HepG2 (cell line): ENCODE data around the gene AGK. TPM values are rescaled to one million over a fixed set of nuclear protein-coding genes. Genes with fewer than 3 reads are reported as not detected.

Source experiments
- ATAC-seq: fragments of 200-7000 bp; cut with Tn5 transposase; 3 replicates; pipeline ENCODE4 v1.9.1; 2020; ENCODE audit warnings: mild to moderate bottlenecking, moderate library complexity
- BruUV-seq: library from RNA; stranded (reverse); fragments of 400-500 nt; replicated peaks from 2 replicates; lab custom pipeline; 2021; lab: Mats Ljungman, UMichigan
- CTCF ChIA-PET: fragments of 300-600 bp; formaldehyde crosslinking; extraction: SDS; loops from one replicate; lab custom pipeline; 2021; ENCODE audit warnings: low total read pairs, inconsistent platforms, low intra/inter-chr PET ratio; lab: Yijun Ruan, JAX
- POLR2A ChIA-PET: fragments of 350-600 bp; sonication (Branson Sonifier 250); formaldehyde crosslinking; loops from one replicate; lab custom pipeline; 2020; ENCODE audit warnings: antibody characterized with exemption, inconsistent platforms; lab: Yijun Ruan, JAX
- DNase-seq: peaks from one replicate; pipeline ENCODE4 v3.0.0-alpha.2; 2015; ENCODE audit warnings: low spot score
- FAIRE-seq: peaks from 3 replicates; lab custom pipeline; 2011; peaks lifted over from hg19 to GRCh38; lab: Jason Lieb, UNC
- H2AFZ ChIP-seq: one replicate; pipeline ENCODE4 v1.6.1; 2011; ENCODE audit warnings: low read length, inconsistent platforms
- H3K27ac ChIP-seq: fragments of 300-600 bp; 3 replicates; pipeline ENCODE4 v1.8.0; 2011; ENCODE audit warnings: mixed run types, mild to moderate bottlenecking, mixed read lengths, low read length, inconsistent platforms; ENCODE audit not compliant: insufficient read depth; ENCODE audit errors: extremely low read length
- H3K27me3 ChIP-seq, 2 experiments: fragments of 200-600 bp in 1 of 2; 2 replicates in 1 of 2; 3 replicates in 1 of 2; pipeline versions ENCODE4 v1.6.0 to v1.8.0; 2011; ENCODE audit warnings: low read length in 2 of 2, mild to moderate bottlenecking in 2 of 2, moderate library complexity in 2 of 2, inconsistent platforms in 1 of 2; ENCODE audit not compliant: insufficient read depth in 2 of 2, control insufficient read depth in 1 of 2
- H3K36me3 ChIP-seq, 2 experiments: fragments of 200-600 bp in 1 of 2; replicated peaks in 1 of 2; 2 replicates in 1 of 2; 3 replicates in 1 of 2; pipeline versions ENCODE4 v1.5.1 to v1.8.0; 2011; ENCODE audit warnings: low read length in 2 of 2, inconsistent platforms in 1 of 2; ENCODE audit not compliant: insufficient read depth in 2 of 2, control insufficient read depth in 1 of 2
- H3K4me1 ChIP-seq: 2 replicates; pipeline ENCODE4 v1.5.1; 2012; ENCODE audit warnings: low read length, inconsistent platforms; ENCODE audit not compliant: insufficient read depth
- H3K4me2 ChIP-seq: 2 replicates; pipeline ENCODE4 v1.6.0; 2011; ENCODE audit warnings: low read depth, low read length, inconsistent platforms
- H3K4me3 ChIP-seq, 3 experiments: fragments of 200-600 bp in 1 of 3; sonication (generic), shearing (Covaris generic) in 1 of 3; replicated peaks in 1 of 3; 2 replicates each; pipeline ENCODE4 v1.5.1; 2011 to 2016; ENCODE audit warnings: low read length in 3 of 3, inconsistent platforms in 2 of 3, low read depth in 2 of 3, mild to moderate bottlenecking in 2 of 3, control low read depth in 1 of 3, mixed read lengths in 1 of 3; ENCODE audit not compliant: insufficient read depth in 1 of 3
- H3K79me2 ChIP-seq: one replicate; pipeline ENCODE4 v1.6.1; 2011; ENCODE audit warnings: low read length, inconsistent platforms; ENCODE audit not compliant: insufficient read depth
- H3K9ac ChIP-seq: 2 replicates; pipeline ENCODE4 v1.6.0; 2011; ENCODE audit warnings: mild to moderate bottlenecking, low read depth, low read length, inconsistent platforms; ENCODE audit not compliant: insufficient read depth
- H3K9me3 ChIP-seq: 2 replicates; pipeline ENCODE4 v1.5.1; 2012; ENCODE audit warnings: mild to moderate bottlenecking, low read length
- H4K20me1 ChIP-seq: 2 replicates; pipeline ENCODE4 v1.6.0; 2011; ENCODE audit warnings: inconsistent platforms, mild to moderate bottlenecking, low read length, moderate library complexity; ENCODE audit not compliant: insufficient read depth
- BHLHE40 ChIP-seq: IDR thresholded peaks from 2 replicates; pipeline ENCODE4 v1.6.1; 2011; ENCODE audit warnings: low read length, improper control_type of control experiment
- HMG20A ChIP-seq: IDR thresholded peaks from 2 replicates; pipeline ENCODE4 v1.6.1; 2016; ENCODE audit warnings: borderline replicate concordance
- MATR3 ChIP-seq: sonication (generic); formaldehyde crosslinking; IDR thresholded peaks from 2 replicates; pipeline ENCODE4 v1.4.0; 2020; ENCODE audit warnings: missing genetic modification reagents
- POLR2A ChIP-seq, 2 experiments: IDR thresholded peaks; 2 replicates each; pipeline ENCODE4 v1.6.1; 2011; ENCODE audit warnings: low read depth in 2 of 2, low read length in 2 of 2, mild to moderate bottlenecking in 1 of 2, moderate library complexity in 1 of 2; ENCODE audit not compliant: insufficient read depth in 1 of 2
- RORA ChIP-seq: sonication (generic); formaldehyde crosslinking; IDR thresholded peaks from 2 replicates; pipeline ENCODE4 v1.5.0; 2020; ENCODE audit warnings: mild to moderate bottlenecking, missing genetic modification reagents, moderate library complexity
- SMC3 ChIP-seq: IDR thresholded peaks from 2 replicates; pipeline ENCODE4 v1.6.1; 2011; ENCODE audit warnings: low read length, improper control_type of control experiment
- SP5 ChIP-seq: IDR thresholded peaks from 2 replicates; pipeline ENCODE4 v1.6.1; 2016; ENCODE audit warnings: low read depth, borderline replicate concordance
- TBL1XR1 ChIP-seq: fragments of 150-350 bp; IDR thresholded peaks from 2 replicates; pipeline ENCODE4 v1.6.1; 2014; ENCODE audit warnings: borderline replicate concordance, low read length; ENCODE audit not compliant: partially characterized antibody
- TEF ChIP-seq: sonication (generic); formaldehyde crosslinking; IDR thresholded peaks from 2 replicates; pipeline ENCODE4 v1.5.0; 2020; ENCODE audit warnings: missing genetic modification reagents
- U2AF2 ChIP-seq: fragments of 200-400 bp; formaldehyde crosslinking; IDR thresholded peaks from 2 replicates; pipeline ENCODE4 v1.6.1; 2017; ENCODE audit warnings: low read depth, mild to moderate bottlenecking, low read length
- ZNF20 ChIP-seq: sonication (generic); formaldehyde crosslinking; IDR thresholded peaks from 2 replicates; pipeline ENCODE4 v1.4.0; 2020; ENCODE audit warnings: mild to moderate bottlenecking, moderate library complexity, missing genetic modification reagents
- ZNF256 ChIP-seq: sonication (generic); formaldehyde crosslinking; conservative IDR thresholded peaks from 2 replicates; pipeline ENCODE4 v1.4.0; 2020; ENCODE audit warnings: missing genetic modification reagents
- ZNF512B ChIP-seq: sonication (generic); formaldehyde crosslinking; IDR thresholded peaks from 2 replicates; pipeline ENCODE4 v1.5.1; 2020; ENCODE audit warnings: missing genetic modification reagents, mild to moderate bottlenecking, borderline replicate concordance
- ZNF549 ChIP-seq: sonication (generic); formaldehyde crosslinking; IDR thresholded peaks from 2 replicates; pipeline ENCODE4 v1.5.0; 2020; ENCODE audit warnings: missing genetic modification reagents
- ZNF788 ChIP-seq: sonication (generic); formaldehyde crosslinking; IDR thresholded peaks from 2 replicates; pipeline ENCODE4 v1.5.0; 2020; ENCODE audit warnings: mild to moderate bottlenecking, missing genetic modification reagents, borderline replicate concordance
- ZSCAN5A ChIP-seq: sonication (generic); formaldehyde crosslinking; IDR thresholded peaks from 2 replicates; pipeline ENCODE4 v1.8.0; 2022; ENCODE audit warnings: mild to moderate bottlenecking, missing genetic modification reagents, borderline replicate concordance
- WGBS: methylation state at CpG from one replicate; pipeline ENCODE4 v1.1.6; 2017; ENCODE audit warnings: low lambda C conversion rate; 5-methylcytosine and 5-hydroxymethylcytosine counted together
- in situ Hi-C: cut with HindIII; loops from 2 replicates; pipeline ENCODE4 v1.10.0; 2017; ENCODE audit warnings: low pct_unique_long_range_greater_than_20kb; ENCODE audit not compliant: extremely low pct_ligation_motif_present
- intact Hi-C: fragments of 100-400 bp; cut with micrococcal nuclease; formaldehyde crosslinking; loops from one replicate; pipeline ENCODE4 v1.10.0; 2022; ENCODE audit not compliant: unreplicated experiment
- polyA plus RNA-seq, 8 experiments: library from polyadenylated mRNA; depleted of rRNA in 3 of 8; stranded (reverse) in 7 of 8; unstranded in 1 of 8; fragments of >200 nt; fragmentation: Illumina TruSeq in 4 of 8; extraction: Trizol in 4 of 8; gene quantifications; 2 replicates each; pipeline versions ENCODE4 v1.2.1 to v1.2.3, GENCODE V29; 2011 to 2016; ENCODE audit warnings: low read depth in 4 of 8, missing spikeins in 1 of 8, mixed read lengths in 1 of 8; ENCODE audit not compliant: insufficient read depth in 1 of 8
- total RNA-seq, 5 experiments: library from RNA; depleted of rRNA; stranded (reverse); fragments of >200 nt; fragmentation: Illumina TruSeq; extraction: Trizol; gene quantifications; 2 replicates each; pipeline ENCODE4 v1.2.3, GENCODE V29; 2016; ENCODE audit warnings: low read depth in 1 of 5

The AGK gene
- total and polyA plus RNA-seq, 2 of the 13 experiments (the other 11 are each of a cell fraction or from before 2014, with no cell fraction given): 23.7 to 30.1 TPM

- H3K79me2 ChIP-seq: no peaks in the 10 kb centered on the region
- H3K4me3 ChIP-seq: no peak overlapping the region
- no peak for ATAC-seq
- no peak overlapping the region for H2AFZ ChIP-seq
- in situ Hi-C loops (no loop called here), intact Hi-C loops (loop anchor here (2.0 kb wide), 1 partner anchor 42 kb away; the partner anchor contains the start of gene SSBP1)
- WGBS: 5% methylated on average over 2 of the region's 2 CpGs
- no peaks in the 10 kb centered on the region for H3K9me3 ChIP-seq
- BruUV-seq: no TSS peak
- H3K9ac ChIP-seq: peak overlapping the region; percentile 6; the same call in 1 of the 2 replicates
- CTCF ChIA-PET: no interaction called here
- H3K4me2 ChIP-seq: peak overlapping the region; percentile 32
- 0 out of 2 replicates have a peak, but pooled peaks cover 2% of the 10 kb centered on the region for H4K20me1 ChIP-seq
- peaks cover 41% of the 10 kb centered on the region for H3K4me1 ChIP-seq
- peak overlapping the region; percentile 8 for H3K27ac ChIP-seq
- no peak for TF ChIP-seq ZNF788 (CRISPR knock-in tag)
- no peak for TF ChIP-seq ZNF512B (CRISPR knock-in tag)
- no peak for TF ChIP-seq ZNF549 (CRISPR knock-in tag)
- TF ChIP-seq ZSCAN5A (CRISPR knock-in tag): no peak
- TF ChIP-seq POLR2A (IDR thresholded peaks at IDR 0.05; ENCODE audit: insufficient read depth in 1 of 2, low read depth in 2 of 2, low read length in 2 of 2): no peak
- TF ChIP-seq SMC3: 0 out of 2 replicates have a peak, but pooled peaks have one; percentile 2
- no peak for TF ChIP-seq SP5 (CRISPR knock-in tag)
- no peak for TF ChIP-seq RORA (CRISPR knock-in tag)
- no peak for TF ChIP-seq TEF (CRISPR knock-in tag)
- TF ChIP-seq MATR3 (CRISPR knock-in tag): no peak
- no peak for TF ChIP-seq U2AF2
- no peak for TF ChIP-seq HMG20A (CRISPR knock-in tag)
- no peak for TF ChIP-seq ZNF256 (CRISPR knock-in tag)
- TF ChIP-seq TBL1XR1: no peak
- TF ChIP-seq BHLHE40: peak; percentile 36; the same call in 1 of the 2 replicates
- TF ChIP-seq ZNF20: no peak
- TF ChIP-seq, all 625 proteins: peak for 2
- POLR2A ChIA-PET: interaction anchor here (1.2 to 1.7 kb wide), 5 partner anchors 9 to 42 kb away, joined by 3 to 18 read pairs (median 3); partner anchors contain the start of gene SSBP1
- no peaks in the 10 kb centered on the region for H3K27me3 ChIP-seq
- DNase-seq (no peak), FAIRE-seq (no peak)
- H3K36me3 ChIP-seq: no peaks in the 10 kb centered on the region
These were observed 145.1 kb downstream of the AGK start for GRCh38 chr7:141696348-141696747.
